K562 (cell line): ENCODE measurements around the gene AMDHD2. TPM values are rescaled to one million over a fixed set of nuclear protein-coding genes. Genes with fewer than 3 reads are reported as not detected.

ENCODE experiments used
- DPF2 ChIP-seq: fragments of 450-650 bp; IDR thresholded peaks from 2 replicates; pipeline ENCODE4 v1.6.1; 2016
- ETV1 ChIP-seq: fragments of 450-650 bp; conservative IDR thresholded peaks from 2 replicates; pipeline ENCODE4 v1.6.1; 2016; ENCODE audit warnings: missing genetic modification characterization, control low read depth, low read depth, missing compliant biosample characterization
- MIER1 ChIP-seq: fragments of 450-650 bp; IDR thresholded peaks from 2 replicates; pipeline ENCODE4 v1.6.1; 2016; ENCODE audit warnings: antibody characterized with exemption, mild to moderate bottlenecking, low read depth
- MTA3 ChIP-seq: fragments of 450-650 bp; formaldehyde crosslinking; IDR thresholded peaks from 2 replicates; pipeline ENCODE4 v1.6.1; 2017; ENCODE audit warnings: mild to moderate bottlenecking, borderline replicate concordance
- NBN ChIP-seq: fragments of 450-650 bp; IDR thresholded peaks from 2 replicates; pipeline ENCODE4 v1.6.1; 2016; ENCODE audit warnings: low read depth, mild to moderate bottlenecking
- PML ChIP-seq: IDR thresholded peaks from 2 replicates; pipeline ENCODE4 v1.6.1; 2012; ENCODE audit warnings: low read length, inconsistent platforms
- SMARCA4 ChIP-seq: fragments of 450-650 bp; IDR thresholded peaks from 2 replicates; pipeline ENCODE4 v1.6.1; 2016
- ZBTB1 ChIP-seq: sonication (generic); formaldehyde crosslinking; IDR thresholded peaks from 2 replicates; pipeline ENCODE4 v1.8.1; 2023; ENCODE audit warnings: missing genetic modification reagents, low read depth, mild to moderate bottlenecking, borderline replicate concordance
- ZFX ChIP-seq: sonication (generic); formaldehyde crosslinking; IDR thresholded peaks from 2 replicates; pipeline ENCODE4 v1.8.0; 2022; ENCODE audit warnings: mild to moderate bottlenecking, missing genetic modification reagents, moderate library complexity
- ZNF444 ChIP-seq: fragments of 250-450 bp; sonication (Bioruptor Pico); IDR thresholded peaks from 2 replicates; pipeline ENCODE4 v1.4.0; 2020; ENCODE audit warnings: mild to moderate bottlenecking, moderate library complexity
- ZNF561 ChIP-seq: fragments of 450-650 bp; formaldehyde crosslinking; conservative IDR thresholded peaks from 2 replicates; pipeline ENCODE4 v1.4.0; 2020; ENCODE audit warnings: mild to moderate bottlenecking, moderate library complexity
- polyA plus RNA-seq, 8 experiments: library from polyadenylated mRNA; depleted of rRNA in 4 of 8; stranded (reverse) in 5 of 8; unstranded in 3 of 8; fragments of >200 nt; fragmentation: Nextera tagmentation in 2 of 8; fragmentation: Illumina TruSeq in 1 of 8; extraction: Ambion mirVana in 2 of 8; extraction: Trizol in 1 of 8; gene quantifications; 2 replicates each; pipeline versions ENCODE4 v1.2.1 to v1.2.3, GENCODE V29; 2011 to 2014; ENCODE audit warnings: inconsistent platforms in 1 of 8, missing spikeins in 1 of 8
- total RNA-seq, 7 experiments: library from RNA; depleted of rRNA in 6 of 7; stranded (reverse); fragments of >200 nt in 6 of 7; fragmentation: Illumina TruSeq in 2 of 7; extraction: Trizol in 2 of 7; gene quantifications; 2 replicates each; pipeline versions ENCODE4 v1.2.1 to v1.2.3, GENCODE V29; 2011 to 2021; ENCODE audit warnings: low replicate concordance in 1 of 7
- TF ChIP-seq, protein P1 (sequence below): fragments of 250-450 bp; sonication (Bioruptor Pico); IDR thresholded peaks from 2 replicates; pipeline ENCODE4 v1.5.0; 2022; ENCODE audit warnings: mild to moderate bottlenecking
- TF ChIP-seq, protein P2 (sequence below): sonication (generic); IDR thresholded peaks from 2 replicates; pipeline ENCODE4 v1.6.1; 2016
- TF ChIP-seq, protein P3 (sequence below), 2 experiments: IDR thresholded peaks; 2 replicates each; pipeline ENCODE4 v1.6.1; 2012; ENCODE audit warnings: improper control_type of control experiment in 2 of 2, low read depth in 2 of 2, low read length in 2 of 2, borderline replicate concordance in 1 of 2
- TF ChIP-seq, protein P4 (sequence below): fragments of 250-450 bp; sonication (Bioruptor Pico); IDR thresholded peaks from 2 replicates; pipeline ENCODE4 v1.6.1; 2021; ENCODE audit warnings: mild to moderate bottlenecking
- TF ChIP-seq, protein P5 (sequence below): IDR thresholded peaks from 2 replicates; pipeline ENCODE4 v1.6.1; 2012; ENCODE audit warnings: low read depth, low read length, improper control_type of control experiment, borderline replicate concordance

AMDHD2 gene
- total and polyA plus RNA-seq, 9 of the 15 experiments (the other 6 are each of a cell fraction or from before 2014, with no cell fraction given) = 0.38 to 56.9 (median 18.3) TPM; not detected in 1

DNA sequence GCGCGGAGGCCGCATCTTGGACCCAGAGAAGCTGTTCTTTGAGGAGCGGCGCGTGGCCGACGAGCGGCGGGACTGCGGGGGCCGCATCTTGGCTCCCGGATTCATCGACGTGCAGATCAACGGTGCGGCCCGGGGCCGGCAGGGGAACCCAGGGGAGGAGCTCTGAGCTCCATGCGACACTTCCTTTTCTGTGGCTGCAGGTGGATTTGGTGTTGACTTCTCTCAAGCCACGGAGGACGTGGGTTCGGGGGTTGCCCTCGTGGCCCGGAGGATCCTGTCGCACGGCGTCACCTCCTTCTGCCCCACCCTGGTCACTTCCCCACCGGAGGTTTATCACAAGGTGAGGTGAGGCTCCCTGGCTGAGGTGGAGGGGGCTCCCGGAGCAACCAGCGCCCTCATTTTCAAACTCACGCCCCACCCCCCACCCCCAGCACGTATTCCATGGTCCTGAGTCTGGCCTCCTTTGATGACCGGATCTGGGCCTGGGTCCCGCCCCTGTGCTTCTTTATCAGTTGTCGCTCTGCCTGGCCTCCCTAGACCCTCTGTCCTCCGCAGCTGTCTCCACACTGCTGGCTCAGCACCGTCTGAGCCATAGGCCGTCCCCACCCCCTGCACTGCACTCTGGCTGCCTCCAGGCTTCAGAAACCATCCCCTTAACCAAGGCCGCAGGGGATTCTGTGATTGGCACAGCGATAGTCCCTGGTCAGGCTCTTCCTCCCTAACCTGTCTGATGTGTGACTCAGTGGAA is 787 bp downstream of the AMDHD2 start (continued):
- no peak for TF ChIP-seq MIER1
- TF ChIP-seq, protein P1, sequence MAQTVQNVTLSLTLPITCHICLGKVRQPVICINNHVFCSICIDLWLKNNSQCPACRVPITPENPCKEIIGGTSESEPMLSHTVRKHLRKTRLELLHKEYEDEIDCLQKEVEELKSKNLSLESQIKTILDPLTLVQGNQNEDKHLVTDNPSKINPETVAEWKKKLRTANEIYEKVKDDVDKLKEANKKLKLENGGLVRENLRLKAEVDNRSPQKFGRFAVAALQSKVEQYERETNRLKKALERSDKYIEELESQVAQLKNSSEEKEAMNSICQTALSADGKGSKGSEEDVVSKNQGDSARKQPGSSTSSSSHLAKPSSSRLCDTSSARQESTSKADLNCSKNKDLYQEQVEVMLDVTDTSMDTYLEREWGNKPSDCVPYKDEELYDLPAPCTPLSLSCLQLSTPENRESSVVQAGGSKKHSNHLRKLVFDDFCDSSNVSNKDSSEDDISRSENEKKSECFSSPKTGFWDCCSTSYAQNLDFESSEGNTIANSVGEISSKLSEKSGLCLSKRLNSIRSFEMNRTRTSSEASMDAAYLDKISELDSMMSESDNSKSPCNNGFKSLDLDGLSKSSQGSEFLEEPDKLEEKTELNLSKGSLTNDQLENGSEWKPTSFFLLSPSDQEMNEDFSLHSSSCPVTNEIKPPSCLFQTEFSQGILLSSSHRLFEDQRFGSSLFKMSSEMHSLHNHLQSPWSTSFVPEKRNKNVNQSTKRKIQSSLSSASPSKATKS (CRISPR knock-in tag) = no peak
- no peak; the same call in none of the 2 replicates for TF ChIP-seq ZBTB1
- no peak for TF ChIP-seq ZNF444
- TF ChIP-seq, protein P2, sequence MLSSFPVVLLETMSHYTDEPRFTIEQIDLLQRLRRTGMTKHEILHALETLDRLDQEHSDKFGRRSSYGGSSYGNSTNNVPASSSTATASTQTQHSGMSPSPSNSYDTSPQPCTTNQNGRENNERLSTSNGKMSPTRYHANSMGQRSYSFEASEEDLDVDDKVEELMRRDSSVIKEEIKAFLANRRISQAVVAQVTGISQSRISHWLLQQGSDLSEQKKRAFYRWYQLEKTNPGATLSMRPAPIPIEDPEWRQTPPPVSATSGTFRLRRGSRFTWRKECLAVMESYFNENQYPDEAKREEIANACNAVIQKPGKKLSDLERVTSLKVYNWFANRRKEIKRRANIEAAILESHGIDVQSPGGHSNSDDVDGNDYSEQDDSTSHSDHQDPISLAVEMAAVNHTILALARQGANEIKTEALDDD = no peak
- TF ChIP-seq, protein P3, sequence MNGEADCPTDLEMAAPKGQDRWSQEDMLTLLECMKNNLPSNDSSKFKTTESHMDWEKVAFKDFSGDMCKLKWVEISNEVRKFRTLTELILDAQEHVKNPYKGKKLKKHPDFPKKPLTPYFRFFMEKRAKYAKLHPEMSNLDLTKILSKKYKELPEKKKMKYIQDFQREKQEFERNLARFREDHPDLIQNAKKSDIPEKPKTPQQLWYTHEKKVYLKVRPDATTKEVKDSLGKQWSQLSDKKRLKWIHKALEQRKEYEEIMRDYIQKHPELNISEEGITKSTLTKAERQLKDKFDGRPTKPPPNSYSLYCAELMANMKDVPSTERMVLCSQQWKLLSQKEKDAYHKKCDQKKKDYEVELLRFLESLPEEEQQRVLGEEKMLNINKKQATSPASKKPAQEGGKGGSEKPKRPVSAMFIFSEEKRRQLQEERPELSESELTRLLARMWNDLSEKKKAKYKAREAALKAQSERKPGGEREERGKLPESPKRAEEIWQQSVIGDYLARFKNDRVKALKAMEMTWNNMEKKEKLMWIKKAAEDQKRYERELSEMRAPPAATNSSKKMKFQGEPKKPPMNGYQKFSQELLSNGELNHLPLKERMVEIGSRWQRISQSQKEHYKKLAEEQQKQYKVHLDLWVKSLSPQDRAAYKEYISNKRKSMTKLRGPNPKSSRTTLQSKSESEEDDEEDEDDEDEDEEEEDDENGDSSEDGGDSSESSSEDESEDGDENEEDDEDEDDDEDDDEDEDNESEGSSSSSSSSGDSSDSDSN (IDR thresholded peaks at IDR 0.05; ENCODE audit: borderline replicate concordance in 1 of 2, low read depth in 2 of 2, low read length in 2 of 2) = peak in 1 of 2 experiments; percentile 48; a peak in 1 of 4 replicates
- TF ChIP-seq NBN = no peak
- no peak for TF ChIP-seq PML
- TF ChIP-seq, protein P4, sequence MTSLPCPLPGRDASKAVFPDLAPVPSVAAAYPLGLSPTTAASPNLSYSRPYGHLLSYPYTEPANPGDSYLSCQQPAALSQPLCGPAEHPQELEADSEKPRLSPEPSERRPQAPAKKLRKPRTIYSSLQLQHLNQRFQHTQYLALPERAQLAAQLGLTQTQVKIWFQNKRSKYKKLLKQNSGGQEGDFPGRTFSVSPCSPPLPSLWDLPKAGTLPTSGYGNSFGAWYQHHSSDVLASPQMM (CRISPR knock-in tag) = no peak
- TF ChIP-seq MTA3 = 0 out of 2 replicates have a peak, but pooled peaks have one; percentile 38
- peak; percentile 31 for TF ChIP-seq ETV1 (tag)
- no peak for TF ChIP-seq SMARCA4
- TF ChIP-seq, protein P5, sequence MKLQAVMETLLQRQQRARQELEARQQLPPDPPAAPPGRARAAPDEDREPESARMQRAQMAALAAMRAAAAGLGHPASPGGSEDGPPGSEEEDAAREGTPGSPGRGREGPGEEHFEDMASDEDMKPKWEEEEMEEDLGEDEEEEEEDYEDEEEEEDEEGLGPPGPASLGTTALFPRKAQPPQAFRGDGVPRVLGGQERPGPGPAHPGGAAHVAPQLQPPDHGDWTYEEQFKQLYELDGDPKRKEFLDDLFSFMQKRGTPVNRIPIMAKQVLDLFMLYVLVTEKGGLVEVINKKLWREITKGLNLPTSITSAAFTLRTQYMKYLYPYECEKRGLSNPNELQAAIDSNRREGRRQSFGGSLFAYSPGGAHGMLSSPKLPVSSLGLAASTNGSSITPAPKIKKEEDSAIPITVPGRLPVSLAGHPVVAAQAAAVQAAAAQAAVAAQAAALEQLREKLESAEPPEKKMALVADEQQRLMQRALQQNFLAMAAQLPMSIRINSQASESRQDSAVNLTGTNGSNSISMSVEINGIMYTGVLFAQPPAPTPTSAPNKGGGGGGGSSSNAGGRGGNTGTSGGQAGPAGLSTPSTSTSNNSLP = no peak
- TF ChIP-seq ZNF561 (CRISPR knock-in tag) = no peak
- 0 out of 2 replicates have a peak, but pooled peaks have one; percentile 37 for TF ChIP-seq DPF2
- TF ChIP-seq ZFX (CRISPR knock-in tag) = peak; percentile 52
